ENCODE measurements around the gene TP73.
"Not testable (repeated sequence)": the region's sequence is repeated elsewhere in the genome, so short reads cannot be mapped to it uniquely, and the experiment has no call there.

TP73 gene

GRCh38 chr1:3618881-3619671 lies 33.2 kb upstream of the TP73 start:
- DNase-seq: peak; percentile 71

- no peak for DNase-seq
Measured at GRCh38 chr1:3620708-3621107, 31.6 kb upstream of the TP73 start.

GRCh38 chr1:3621151-3621671 lies 31.1 kb upstream of the TP73 start:
- DNase-seq: not testable (repeated sequence)

- DNase-seq: not testable (repeated sequence)
Measured at GRCh38 chr1:3622102-3622501, 30.2 kb upstream of the TP73 start.

GRCh38 chr1:3623441-3624199 lies 28.7 kb upstream of the TP73 start:
- DNase-seq: no peak

GRCh38 chr1:3624200-3625136 lies 27.8 kb upstream of the TP73 start, which contains the start of gene TPRG1L:
Gene TPRG1L (plus strand): TSS chr1:3625015. CDS start chr1:3625073, 58 bp downstream.
- peak; percentile 98 for DNase-seq

- DNase-seq: no peak
Measured at GRCh38 chr1:3625151-3625907, 27.0 kb upstream of the TP73 start.

GRCh38 chr1:3626025-3626424 lies 26.3 kb upstream of the TP73 start:
- DNase-seq: no peak

- no peak for DNase-seq
Measured at GRCh38 chr1:3627515-3628253, 24.6 kb upstream of the TP73 start.

- DNase-seq: no peak
Measured at GRCh38 chr1:3628445-3628844, 23.9 kb upstream of the TP73 start.

- DNase-seq: no peak
Measured at GRCh38 chr1:3629561-3630160, 22.7 kb upstream of the TP73 start.

GRCh38 chr1:3630161-3630611 lies 22.1 kb upstream of the TP73 start:
- no peak for DNase-seq

- DNase-seq: no peak
Measured at GRCh38 chr1:3630914-3631313, 21.4 kb upstream of the TP73 start.

- DNase-seq: no peak
Measured at GRCh38 chr1:3631320-3632260, 20.7 kb upstream of the TP73 start.

- no peak for DNase-seq
Measured at GRCh38 chr1:3632298-3632697, 20.0 kb upstream of the TP73 start.

- no peak for DNase-seq
Measured at GRCh38 chr1:3632716-3633343, 19.5 kb upstream of the TP73 start.

GRCh38 chr1:3633344-3634058 lies 18.8 kb upstream of the TP73 start:
- DNase-seq: no peak

Data from T-helper 9 cell (primary cell).